Hepatocyte (in vitro differentiated cells): ENCODE results near the gene DDIT3. TPM values are rescaled to one million over a fixed set of nuclear protein-coding genes. Genes with fewer than 3 reads are reported as not detected.

ENCODE experiments used
- DNase-seq: peaks from one replicate; pipeline ENCODE4 v3.0.0-alpha.2; 2016; ENCODE audit warnings: low spot score
- H2AFZ ChIP-seq: fragments of 200-600 bp; sonication (generic); 2 replicates; pipeline ENCODE4 v1.6.0; 2016; ENCODE audit warnings: antibody characterized with exemption, mild to moderate bottlenecking
- H3K27ac ChIP-seq: fragments of 200-600 bp; sonication (generic); 2 replicates; pipeline ENCODE4 v1.5.1; 2016; ENCODE audit warnings: mild to moderate bottlenecking
- H3K27me3 ChIP-seq: fragments of 200-600 bp; sonication (generic); 2 replicates; pipeline ENCODE4 v1.6.1; 2016
- H3K36me3 ChIP-seq: fragments of 200-600 bp; sonication (generic); replicated peaks from 2 replicates; pipeline ENCODE4 v1.5.1; 2016; ENCODE audit warnings: low read depth; ENCODE audit not compliant: insufficient read depth
- H3K4me1 ChIP-seq: fragments of 200-600 bp; sonication (generic); 2 replicates; pipeline ENCODE4 v1.5.1; 2016; ENCODE audit warnings: mild to moderate bottlenecking, moderate library complexity; ENCODE audit not compliant: insufficient read depth
- H3K4me2 ChIP-seq: fragments of 200-600 bp; sonication (generic); 2 replicates; pipeline ENCODE4 v1.6.0; 2016
- H3K4me3 ChIP-seq: fragments of 200-600 bp; sonication (generic); 2 replicates; pipeline ENCODE4 v1.5.1; 2016; ENCODE audit warnings: mild to moderate bottlenecking
- H3K79me2 ChIP-seq: fragments of 200-600 bp; sonication (generic); 2 replicates; pipeline ENCODE4 v1.6.0; 2017; ENCODE audit warnings: mild to moderate bottlenecking
- H3K9me2 ChIP-seq: fragments of 200-600 bp; sonication (generic); replicated peaks from 2 replicates; pipeline ENCODE4 v1.6.0; 2017; ENCODE audit warnings: mild to moderate bottlenecking; ENCODE audit not compliant: insufficient read depth
- H3K9me3 ChIP-seq: fragments of 200-600 bp; sonication (generic); 2 replicates; pipeline ENCODE4 v1.5.1; 2016; ENCODE audit warnings: low read depth, mild to moderate bottlenecking
- H4K20me1 ChIP-seq: fragments of 200-600 bp; sonication (generic); 2 replicates; pipeline ENCODE4 v1.6.0; 2016; ENCODE audit warnings: mild to moderate bottlenecking; ENCODE audit not compliant: insufficient read depth, poor library complexity, severe bottlenecking
- EZH2 ChIP-seq: fragments of 200-600 bp; sonication (generic); IDR thresholded peaks from 2 replicates; pipeline ENCODE4 v1.6.1; 2016; ENCODE audit warnings: antibody characterized with exemption, mild to moderate bottlenecking, borderline replicate concordance
- EZH2phosphoT487 ChIP-seq: fragments of 200-600 bp; sonication (generic); IDR thresholded peaks from one replicate; pipeline ENCODE4 v1.6.1; 2018; ENCODE audit warnings: antibody characterized with exemption, mild to moderate bottlenecking, low read depth, moderate library complexity; ENCODE audit not compliant: unreplicated experiment, severe bottlenecking
- WGBS: methylation state at CpG from one replicate; pipeline ENCODE4 v1.1.6; 2016; ENCODE audit warnings: low lambda C conversion rate; ENCODE audit errors: missing lambda C conversion rate; 5-methylcytosine and 5-hydroxymethylcytosine counted together
- polyA plus RNA-seq: library from polyadenylated mRNA; unstranded; fragments of >200 nt; fragmentation: Nextera tagmentation; extraction: Ambion mirVana; gene quantifications from 2 replicates; pipeline ENCODE4 v1.2.1, GENCODE V29; 2016
- total RNA-seq: library from RNA; depleted of rRNA; stranded (reverse); fragments of >200 nt; gene quantifications from 2 replicates; pipeline ENCODE4 v1.2.3, GENCODE V29; 2014
- TF ChIP-seq, protein P1 (sequence below): fragments of 200-600 bp; sonication (generic); IDR thresholded peaks from 2 replicates; pipeline ENCODE4 v1.5.1; 2016; ENCODE audit warnings: antibody characterized with exemption, mild to moderate bottlenecking; ENCODE audit not compliant: poor library complexity

Gene DDIT3
- total and polyA plus RNA-seq, 2 experiments from 2014 or later = 92.7 to 133 TPM

DNA sequence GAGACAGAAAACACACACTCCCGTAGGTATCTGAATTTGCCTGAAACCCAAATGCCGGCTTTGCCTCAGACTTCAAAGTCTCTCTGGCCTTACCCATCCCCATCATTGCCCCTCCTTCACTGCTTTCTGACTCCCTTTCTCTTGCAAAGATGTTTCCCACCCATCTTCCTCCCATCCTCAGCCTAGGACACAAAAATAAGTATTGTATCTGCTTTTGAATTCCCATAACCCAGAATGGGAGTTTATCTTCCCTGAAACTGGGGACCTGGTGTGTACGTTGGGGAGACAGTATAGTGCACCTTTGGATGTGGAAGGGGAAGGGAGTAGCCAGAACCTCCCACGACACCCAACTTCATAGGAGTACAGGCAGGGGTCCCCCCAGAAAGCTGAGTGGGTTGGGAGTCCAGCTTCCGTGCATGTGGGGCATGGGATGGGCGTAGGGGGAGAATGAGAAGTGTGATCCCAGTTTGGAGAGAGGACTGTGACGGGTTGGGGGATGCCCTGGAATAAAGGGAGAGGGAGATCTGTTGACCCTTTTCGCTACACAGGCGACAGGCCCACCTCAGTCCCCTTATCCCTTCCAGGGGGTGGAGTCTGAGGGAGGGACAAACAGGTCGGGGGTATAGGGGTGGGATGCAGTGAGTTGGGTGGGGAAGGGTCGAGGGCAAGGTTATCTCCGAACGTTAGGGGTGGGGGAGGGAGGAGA lies 29.0 kb upstream of the DDIT3 start:
- H3K27me3 ChIP-seq = peaks cover 63% of the 10 kb centered on the region
- WGBS = 46% methylated on average over 9 of the region's 13 CpGs

DNA sequence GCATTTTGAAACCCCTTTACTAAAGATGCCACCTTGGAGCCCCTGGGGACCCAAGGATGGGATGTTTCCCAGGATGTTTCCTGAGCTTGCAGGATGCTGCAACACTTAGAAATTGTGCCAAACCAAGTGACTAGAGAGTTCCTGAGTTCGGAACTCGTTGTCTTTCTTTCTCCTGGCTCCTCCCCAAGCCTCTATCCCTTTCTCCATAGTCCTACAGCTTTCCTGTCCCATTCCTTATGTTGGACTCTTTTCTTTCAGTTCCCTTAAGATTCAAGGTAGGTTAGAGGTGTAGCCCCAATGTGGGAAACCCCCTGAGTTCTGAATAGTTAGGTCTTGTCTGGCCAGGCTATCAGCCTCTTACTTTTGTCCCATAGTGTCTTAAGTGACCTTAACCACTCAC lies 28.2 kb upstream of the DDIT3 start:
- 62% methylated on average over 2 of the region's 2 CpGs for whole genome bisulfite sequencing
- DNase-seq = no peak
- no peaks in the 10 kb centered on the region for H3K36me3 ChIP-seq
- no peak overlapping the region for H3K4me2 ChIP-seq
- H3K79me2 ChIP-seq = peaks cover 31% of the 10 kb centered on the region
- H3K4me3 ChIP-seq = no peak overlapping the region
- no peak for TF ChIP-seq EZH2phosphoT487
- TF ChIP-seq, protein P1, sequence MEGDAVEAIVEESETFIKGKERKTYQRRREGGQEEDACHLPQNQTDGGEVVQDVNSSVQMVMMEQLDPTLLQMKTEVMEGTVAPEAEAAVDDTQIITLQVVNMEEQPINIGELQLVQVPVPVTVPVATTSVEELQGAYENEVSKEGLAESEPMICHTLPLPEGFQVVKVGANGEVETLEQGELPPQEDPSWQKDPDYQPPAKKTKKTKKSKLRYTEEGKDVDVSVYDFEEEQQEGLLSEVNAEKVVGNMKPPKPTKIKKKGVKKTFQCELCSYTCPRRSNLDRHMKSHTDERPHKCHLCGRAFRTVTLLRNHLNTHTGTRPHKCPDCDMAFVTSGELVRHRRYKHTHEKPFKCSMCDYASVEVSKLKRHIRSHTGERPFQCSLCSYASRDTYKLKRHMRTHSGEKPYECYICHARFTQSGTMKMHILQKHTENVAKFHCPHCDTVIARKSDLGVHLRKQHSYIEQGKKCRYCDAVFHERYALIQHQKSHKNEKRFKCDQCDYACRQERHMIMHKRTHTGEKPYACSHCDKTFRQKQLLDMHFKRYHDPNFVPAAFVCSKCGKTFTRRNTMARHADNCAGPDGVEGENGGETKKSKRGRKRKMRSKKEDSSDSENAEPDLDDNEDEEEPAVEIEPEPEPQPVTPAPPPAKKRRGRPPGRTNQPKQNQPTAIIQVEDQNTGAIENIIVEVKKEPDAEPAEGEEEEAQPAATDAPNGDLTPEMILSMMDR = no peak
- peaks cover 7% of the 10 kb centered on the region for H4K20me1 ChIP-seq
- no peaks in the 10 kb centered on the region for H3K9me3 ChIP-seq
- no peaks in the 10 kb centered on the region for H3K9me2 ChIP-seq
- H3K27ac ChIP-seq = no peak overlapping the region
- peaks cover 58% of the 10 kb centered on the region for H3K27me3 ChIP-seq
- H3K4me1 ChIP-seq = peaks cover 12% of the 10 kb centered on the region
- H2AFZ ChIP-seq = no peak overlapping the region

More for the DNA sequence above, 29.0 kb upstream of the DDIT3 start:
- Histone ChIP-seq H3K4me2 (peak overlapping the region; percentile 88), H3K4me3 (no peak overlapping the region), H2AFZ (no peak overlapping the region), H3K36me3 (no peaks in the 10 kb centered on the region), H3K9me2 (no peaks in the 10 kb centered on the region), H3K27ac (no peak overlapping the region), H3K9me3 (no peaks in the 10 kb centered on the region), H3K4me1 (peaks cover 12% of the 10 kb centered on the region), H4K20me1 (no peaks in the 10 kb centered on the region), H3K79me2 (peaks cover 24% of the 10 kb centered on the region)
- TF ChIP-seq, protein P1 = no peak
- no peak for TF ChIP-seq EZH2phosphoT487
- no peak for TF ChIP-seq EZH2
- DNase-seq = no peak

DNA sequence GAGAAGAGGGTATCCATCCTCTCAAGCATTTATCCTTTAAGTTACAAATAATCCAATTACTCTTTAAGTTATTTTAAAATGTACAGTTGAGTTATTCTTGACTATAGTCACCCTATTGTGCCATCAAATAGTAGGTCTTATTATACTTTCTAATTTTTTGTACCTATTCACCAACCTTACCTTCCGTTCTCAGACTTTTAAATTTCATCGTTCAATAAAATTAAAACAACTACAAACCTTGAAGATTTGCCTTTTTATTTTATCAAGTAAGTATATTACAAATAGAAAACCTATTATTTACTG lies 27.6 kb upstream of the DDIT3 start:
- Histone ChIP-seq H2AFZ (no peak overlapping the region), H3K79me2 (peaks cover 33% of the 10 kb centered on the region), H3K27ac (no peak overlapping the region), H3K4me2 (no peak overlapping the region), H3K27me3 (peaks cover 53% of the 10 kb centered on the region), H3K4me3 (no peak overlapping the region), H3K9me3 (no peaks in the 10 kb centered on the region), H3K9me2 (no peaks in the 10 kb centered on the region), H3K36me3 (no peaks in the 10 kb centered on the region), H3K4me1 (peaks cover 12% of the 10 kb centered on the region), H4K20me1 (peaks cover 8% of the 10 kb centered on the region)
- DNase-seq = no peak
- WGBS = 100% methylated on average over 2 of the region's 2 CpGs
- TF ChIP-seq EZH2 (no peak), EZH2phosphoT487 (no peak)
- TF ChIP-seq, protein P1 = no peak
